ENCODE results near the gene DLX5. TPM values are rescaled to one million over a fixed set of nuclear protein-coding genes. Genes with fewer than 3 reads are reported as not detected.

Gene DLX5
- total and polyA plus RNA-seq, 2 of the 4 experiments (the other 2 are of a cell fraction): not detected

DNA sequence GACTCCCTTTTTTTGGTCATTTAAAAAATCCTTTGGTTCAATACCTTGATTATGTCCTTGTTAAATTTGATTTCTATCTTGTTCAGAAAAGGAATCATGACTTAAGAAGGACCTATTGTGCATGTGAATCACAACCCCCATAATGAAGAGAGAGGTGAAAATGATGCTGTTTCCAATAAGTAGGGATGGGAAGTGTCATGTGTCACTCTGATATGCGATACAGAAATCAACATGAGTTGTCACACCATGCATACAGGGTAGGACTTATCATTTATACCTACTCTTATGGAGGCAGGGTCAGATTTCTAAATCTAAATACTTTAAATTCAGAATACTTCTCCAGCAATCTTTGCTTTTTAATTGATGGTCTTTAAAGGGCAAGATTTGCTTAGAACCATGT lies 38.6 kb downstream of the DLX5 start:
- H3K56ac ChIP-seq (ENCODE audit: extremely low read depth, insufficient read depth, low read length): no peak overlapping the region
- no peak overlapping the region for H3K23ac ChIP-seq (ENCODE audit: low read depth, low read length)
- no peak overlapping the region for H3K14ac ChIP-seq (replicated peaks; ENCODE audit: low read depth, low read length)
- no peak overlapping the region for H2BK120ac ChIP-seq (ENCODE audit: low read depth, low read length)
- no peak overlapping the region for H2BK15ac ChIP-seq (ENCODE audit: low read depth, low read length)
- in situ Hi-C loops (cut with MboI; ENCODE audit: low sequenced_read_pairs) (no loop called here), intact Hi-C loops (cut with micrococcal nuclease) (no loop called here), dilution Hi-C loops (cut with HindIII; ENCODE audit: low sequenced_read_pairs, unreplicated experiment) (no loop called here)
- no peak overlapping the region for H3K9ac ChIP-seq (ENCODE audit: low read depth, low read length)
- WGBS, 2 experiments (ENCODE audit: extremely low coverage in 2 of 2, insufficient read length in 1 of 2): no CpG with 5 or more reads among the region's 1 CpG
- no peak overlapping the region for H3K18ac ChIP-seq (ENCODE audit: low read depth, low read length)
- no peak overlapping the region for H3K4me3 ChIP-seq (ENCODE audit: insufficient read depth, low read depth, low read length)
- no peaks in the 10 kb centered on the region for H3K36me3 ChIP-seq (ENCODE audit: control insufficient read depth, insufficient read depth, low read length)
- H3K9me3 ChIP-seq (ENCODE audit: control insufficient read depth, insufficient read depth, low read length): no peaks in the 10 kb centered on the region
- ChIA-PET CTCF (no interaction called here), POLR2A (ENCODE audit: unreplicated experiment) (no interaction called here)
- no peak for DNase-seq
- H2AK5ac ChIP-seq (ENCODE audit: low read depth, low read length): no peak overlapping the region
- ATAC-seq (ENCODE audit: low read depth): no peak
- no peaks in the 10 kb centered on the region for H3K9me1 ChIP-seq (ENCODE audit: insufficient read depth, low read length)
- H4K5ac ChIP-seq (ENCODE audit: low read depth, low read length): no peak overlapping the region
- H3K4me1 ChIP-seq (ENCODE audit: control insufficient read depth, insufficient read depth, low read length): no peaks in the 10 kb centered on the region
- H4K91ac ChIP-seq (ENCODE audit: insufficient read depth, low read depth, low read length): no peak overlapping the region
- H3K4ac ChIP-seq (ENCODE audit: low read depth, low read length): no peak overlapping the region
- BruUV-seq (replicated peaks): no TSS peak
- H2BK5ac ChIP-seq (ENCODE audit: low read depth, low read length, poor library complexity, severe bottlenecking): no peak overlapping the region
- peaks cover 10% of the 10 kb centered on the region for H3K27me3 ChIP-seq (ENCODE audit: control insufficient read depth, insufficient read depth, low read length)
- no peak overlapping the region for H3K4me2 ChIP-seq (ENCODE audit: low read depth, low read length)
- no peak for TF ChIP-seq CEBPB (IDR thresholded peaks at IDR 0.05; ENCODE audit: low read depth, low read length)
- no peak for TF ChIP-seq SMC3 (IDR thresholded peaks at IDR 0.05; ENCODE audit: low read depth, low read length)
- TF ChIP-seq MXI1 (IDR thresholded peaks at IDR 0.05; ENCODE audit: borderline replicate concordance, low read depth, low read length): no peak
- TF ChIP-seq MAFK (IDR thresholded peaks at IDR 0.05; ENCODE audit: low read depth, low read length): no peak
- H2AFZ ChIP-seq (replicated peaks; ENCODE audit: low read length, poor library complexity): no peak overlapping the region
- no peak overlapping the region for H3K27ac ChIP-seq (ENCODE audit: insufficient read depth, low read length)
- H4K8ac ChIP-seq (ENCODE audit: low read depth in 2 of 2, low read length in 2 of 2): no peak overlapping the region
- H2AK9ac ChIP-seq (replicated peaks; ENCODE audit: low read depth, low read length, poor library complexity): no peak overlapping the region
- no peak overlapping the region for H2BK20ac ChIP-seq (ENCODE audit: low read depth, low read length)
- no peaks in the 10 kb centered on the region for H3K79me1 ChIP-seq (ENCODE audit: low read depth in 1 of 2, low read length in 2 of 2)
- H4K20me1 ChIP-seq (ENCODE audit: insufficient read depth, low read length): no peaks in the 10 kb centered on the region

Measured in IMR-90 (cell line).